OCI-LY7 (cell line): ENCODE data around the gene SELENOH. TPM values are rescaled to one million over a fixed set of nuclear protein-coding genes. Genes with fewer than 3 reads are reported as not detected.

Experiments
- BruUV-seq: library from RNA; stranded (reverse); fragments of 400-500 nt; replicated peaks from 2 replicates; lab custom pipeline; 2021; lab: Mats Ljungman, UMichigan
- CTCF ChIA-PET: fragments of 300-600 bp; sonication (Branson Sonifier 250); formaldehyde crosslinking; loops from one replicate; lab custom pipeline; 2022; ENCODE audit warnings: antibody characterized with exemption; ENCODE audit not compliant: unreplicated experiment; lab: Charles Lee
- POLR2A ChIA-PET: fragments of 300-600 bp; sonication (Branson Sonifier 250); formaldehyde crosslinking; loops from one replicate; lab custom pipeline; 2022; ENCODE audit warnings: antibody characterized with exemption; lab: Charles Lee
- DNase-seq: peaks from one replicate; pipeline ENCODE4 v3.0.0-alpha.2; 2015; ENCODE audit warnings: low spot score
- H2AFZ ChIP-seq: fragments of 200-600 bp; sonication (generic), shearing (Covaris generic); 2 replicates; pipeline ENCODE4 v1.6.1; 2014; ENCODE audit warnings: mild to moderate bottlenecking, antibody characterized with exemption, low read length, moderate library complexity
- H3K27ac ChIP-seq: fragments of 200-600 bp; sonication (generic); 2 replicates; pipeline ENCODE4 v1.5.1; 2014; ENCODE audit warnings: mixed run types, low read depth, mild to moderate bottlenecking, moderate library complexity, low read length, inconsistent platforms; ENCODE audit not compliant: poor library complexity, severe bottlenecking
- H3K36me3 ChIP-seq: fragments of 200-600 bp; sonication (generic); 2 replicates; pipeline ENCODE4 v1.6.1; 2014; ENCODE audit warnings: mild to moderate bottlenecking, antibody characterized with exemption, low read length, moderate library complexity, mixed read lengths; ENCODE audit not compliant: insufficient read depth
- H3K4me1 ChIP-seq: fragments of 200-600 bp; sonication (generic); 2 replicates; pipeline ENCODE4 v1.5.1; 2014; ENCODE audit warnings: mild to moderate bottlenecking, low read length; ENCODE audit not compliant: insufficient read depth, poor library complexity, severe bottlenecking
- H3K4me2 ChIP-seq: fragments of 200-600 bp; sonication (generic); 2 replicates; pipeline ENCODE4 v1.6.1; 2014; ENCODE audit warnings: mild to moderate bottlenecking, low read length
- H3K4me3 ChIP-seq: fragments of 200-600 bp; sonication (generic); 2 replicates; pipeline ENCODE4 v1.5.1; 2014; ENCODE audit warnings: mild to moderate bottlenecking, low read depth, low read length; ENCODE audit not compliant: poor library complexity, severe bottlenecking
- H3K79me2 ChIP-seq: fragments of 200-600 bp; sonication (generic); 2 replicates; pipeline ENCODE4 v1.6.1; 2016; ENCODE audit warnings: low read depth, mild to moderate bottlenecking, low read length, moderate library complexity, mixed read lengths; ENCODE audit not compliant: insufficient read depth
- H3K9me2 ChIP-seq: fragments of 200-600 bp; sonication (generic); 2 replicates; pipeline ENCODE4 v1.6.1; 2016; ENCODE audit warnings: mild to moderate bottlenecking, low read length, mixed read lengths; ENCODE audit not compliant: insufficient read depth
- H3K9me3 ChIP-seq: fragments of 200-600 bp; sonication (generic); 2 replicates; pipeline ENCODE4 v1.6.1; 2014; ENCODE audit warnings: mild to moderate bottlenecking, mixed run types, low read length, mixed read lengths
- H4K20me1 ChIP-seq: fragments of 200-600 bp; sonication (generic); 2 replicates; pipeline ENCODE4 v1.6.1; 2014; ENCODE audit warnings: mild to moderate bottlenecking, antibody characterized with exemption, low read length, moderate library complexity, mixed read lengths; ENCODE audit not compliant: insufficient read depth
- EZH2phosphoT487 ChIP-seq: fragments of 200-600 bp; sonication (generic); IDR thresholded peaks from 2 replicates; pipeline ENCODE4 v1.6.1; 2018; ENCODE audit warnings: low read depth, borderline replicate concordance, mild to moderate bottlenecking, mixed run types, antibody characterized with exemption, low read length, moderate library complexity, mixed read lengths
- intact Hi-C: fragments of 100-400 bp; cut with micrococcal nuclease; formaldehyde crosslinking; loops from one replicate; pipeline ENCODE4 v1.10.0; 2022; ENCODE audit not compliant: unreplicated experiment
- total RNA-seq, 2 experiments: library from RNA; depleted of rRNA in 1 of 2; stranded (reverse); fragments of >200 nt in 1 of 2; shearing (Covaris generic) in 1 of 2; gene quantifications; 2 replicates each; pipeline ENCODE4 v1.2.3, GENCODE V29; 2014 to 2022
- TF ChIP-seq, protein P1 (sequence below): fragments of 200-600 bp; sonication (generic); conservative IDR thresholded peaks from 2 replicates; pipeline ENCODE4 v1.5.1; 2014; ENCODE audit warnings: mild to moderate bottlenecking, antibody characterized with exemption, low read length, moderate library complexity, mixed read lengths

SELENOH gene
- total RNA-seq, 2 experiments from 2014 or later = 169 to 181 TPM

DNA sequence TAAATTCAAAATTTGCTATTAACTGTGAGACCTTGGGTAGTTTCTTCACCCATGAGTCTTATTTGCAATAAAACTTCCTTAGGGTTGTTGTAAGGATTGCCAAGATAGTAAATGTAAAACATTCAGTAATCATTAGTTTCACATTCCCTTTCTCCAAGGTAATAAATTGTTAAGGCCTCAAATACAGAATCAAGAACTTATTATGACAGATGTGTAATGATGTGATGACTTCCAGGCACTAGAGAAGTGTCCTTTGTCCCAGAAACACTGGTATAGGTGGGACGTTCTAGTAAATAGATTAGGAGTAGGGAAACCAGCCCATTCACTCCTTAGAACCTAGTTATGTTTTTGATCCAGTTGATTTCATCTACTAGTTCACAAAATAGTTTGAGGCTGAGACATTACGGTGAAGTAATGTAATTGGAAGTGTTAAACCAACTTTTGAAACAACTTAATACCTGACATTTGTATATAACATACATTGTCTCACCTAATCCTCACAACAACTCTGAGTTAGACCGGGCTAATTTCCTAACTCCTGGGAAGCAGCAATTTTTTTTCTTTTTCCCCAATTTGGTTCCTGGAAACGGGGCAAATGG is 45.8 kb downstream of the SELENOH start:
- no peaks in the 10 kb centered on the region for H3K36me3 ChIP-seq
- no peak overlapping the region for H3K4me2 ChIP-seq
- no peak overlapping the region for H3K4me3 ChIP-seq
- no peaks in the 10 kb centered on the region for H3K4me1 ChIP-seq
- intact Hi-C loops = no loop called here
- H3K9me2 ChIP-seq = no peaks in the 10 kb centered on the region
- TF ChIP-seq, protein P1, sequence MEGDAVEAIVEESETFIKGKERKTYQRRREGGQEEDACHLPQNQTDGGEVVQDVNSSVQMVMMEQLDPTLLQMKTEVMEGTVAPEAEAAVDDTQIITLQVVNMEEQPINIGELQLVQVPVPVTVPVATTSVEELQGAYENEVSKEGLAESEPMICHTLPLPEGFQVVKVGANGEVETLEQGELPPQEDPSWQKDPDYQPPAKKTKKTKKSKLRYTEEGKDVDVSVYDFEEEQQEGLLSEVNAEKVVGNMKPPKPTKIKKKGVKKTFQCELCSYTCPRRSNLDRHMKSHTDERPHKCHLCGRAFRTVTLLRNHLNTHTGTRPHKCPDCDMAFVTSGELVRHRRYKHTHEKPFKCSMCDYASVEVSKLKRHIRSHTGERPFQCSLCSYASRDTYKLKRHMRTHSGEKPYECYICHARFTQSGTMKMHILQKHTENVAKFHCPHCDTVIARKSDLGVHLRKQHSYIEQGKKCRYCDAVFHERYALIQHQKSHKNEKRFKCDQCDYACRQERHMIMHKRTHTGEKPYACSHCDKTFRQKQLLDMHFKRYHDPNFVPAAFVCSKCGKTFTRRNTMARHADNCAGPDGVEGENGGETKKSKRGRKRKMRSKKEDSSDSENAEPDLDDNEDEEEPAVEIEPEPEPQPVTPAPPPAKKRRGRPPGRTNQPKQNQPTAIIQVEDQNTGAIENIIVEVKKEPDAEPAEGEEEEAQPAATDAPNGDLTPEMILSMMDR = no peak
- TF ChIP-seq EZH2phosphoT487 = no peak
- ChIA-PET CTCF (no interaction called here), POLR2A (interaction anchor here (0.6 kb wide), 1 partner anchor 630 kb away, joined by 3 read pairs; no protein-coding TSS in a partner anchor)
- H2AFZ ChIP-seq = no peak overlapping the region
- H4K20me1 ChIP-seq = no peaks in the 10 kb centered on the region
- no peaks in the 10 kb centered on the region for H3K9me3 ChIP-seq
- BruUV-seq = no TSS peak
- no peak for DNase-seq
- no peaks in the 10 kb centered on the region for H3K79me2 ChIP-seq
- H3K27ac ChIP-seq = no peak overlapping the region

DNA sequence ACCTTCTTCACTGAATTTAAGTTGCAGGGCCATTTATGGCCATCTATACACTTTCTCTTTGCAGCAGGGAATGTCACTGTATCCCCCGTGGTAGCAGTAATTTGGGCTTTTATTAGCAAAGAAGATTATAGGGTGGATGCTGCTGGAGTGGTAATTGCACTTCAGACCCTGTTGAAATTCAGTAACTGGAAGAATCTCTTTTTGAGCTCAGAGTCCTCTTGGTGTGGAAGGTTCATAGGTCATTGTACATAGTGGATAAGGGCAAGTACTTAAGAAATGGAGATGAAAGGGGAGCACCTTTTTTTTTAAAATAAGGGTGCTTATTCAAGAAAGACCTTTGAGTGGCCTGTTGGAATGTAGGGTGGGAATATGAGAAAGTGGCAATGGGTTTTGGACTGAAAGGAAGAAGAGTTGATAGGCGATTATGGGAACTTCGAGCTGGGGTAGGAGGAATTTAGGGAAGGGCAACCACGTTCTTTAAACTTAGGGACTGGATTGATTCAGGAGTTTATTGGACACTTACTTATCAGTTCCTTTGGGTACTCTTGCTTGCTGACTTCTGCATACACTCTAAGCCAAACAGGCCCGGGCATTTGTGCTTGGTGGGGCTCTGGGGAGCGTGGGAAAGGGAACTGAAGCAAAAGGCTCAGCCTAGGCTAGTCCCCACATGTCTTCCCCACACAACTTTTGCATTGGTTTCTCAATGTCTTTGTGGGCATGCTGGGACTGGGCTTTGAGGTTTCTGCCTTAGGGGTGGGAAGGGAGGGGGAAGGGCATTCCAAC is 46.8 kb downstream of the SELENOH start:
- TF ChIP-seq, protein P1 = no peak
- TF ChIP-seq EZH2phosphoT487 = no peak
- CTCF ChIA-PET = no interaction called here
- no peak overlapping the region for H3K4me2 ChIP-seq
- no peaks in the 10 kb centered on the region for H3K9me2 ChIP-seq
- DNase-seq = no peak
- H3K9me3 ChIP-seq = no peaks in the 10 kb centered on the region
- no peaks in the 10 kb centered on the region for H4K20me1 ChIP-seq
- H3K4me1 ChIP-seq = no peaks in the 10 kb centered on the region
- no TSS peak for BruUV-seq
- intact Hi-C loops = no loop called here
- no peak overlapping the region for H3K4me3 ChIP-seq
- no peak overlapping the region for H2AFZ ChIP-seq
- POLR2A ChIA-PET = interaction anchor here (0.6 to 1.2 kb wide), 3 partner anchors 13 to 1251 kb away, joined by 3 to 4 read pairs (median 3); no protein-coding TSS in a partner anchor
- no peaks in the 10 kb centered on the region for H3K79me2 ChIP-seq
- H3K27ac ChIP-seq = no peak overlapping the region
- H3K36me3 ChIP-seq = no peaks in the 10 kb centered on the region
